Measurements from ENCODE around the gene KATNIP. TPM values are rescaled to one million over a fixed set of nuclear protein-coding genes. Genes with fewer than 3 reads are reported as not detected.

The KATNIP gene
- polyA plus RNA-seq, 1 donor (not counting 4 experiments of a cell fraction or from before 2014, with no cell fraction given), result 19.0 TPM

GRCh38 chr16:27520982-27521673, 28.8 kb upstream of the KATNIP start:
- dilution Hi-C loops (cut with MboI; ENCODE audit: extremely low pct_ligation_motif_present, low sequenced_read_pairs), result no loop called here
- no peak overlapping the region for H3K27ac ChIP-seq (ENCODE audit: control insufficient read depth, insufficient read depth, low read length)
- H3K4me3 ChIP-seq (ENCODE audit: control insufficient read depth in 2 of 3, extremely low read depth in 1 of 3, insufficient read depth in 2 of 3, low read depth in 1 of 3, low read length in 3 of 3), result no peak overlapping the region
- H3K9me1 ChIP-seq (ENCODE audit: control insufficient read depth, extremely low read depth, insufficient read depth, low read length), result peaks cover 4% of the 10 kb centered on the region
- DNase-seq (ENCODE audit: low read depth, low spot score), result no peak
- peaks cover 3 to 22% of the 10 kb centered on the region in 2 experiments for H3K36me3 ChIP-seq (ENCODE audit: control insufficient read depth in 2 of 2, extremely low read depth in 1 of 2, insufficient read depth in 2 of 2, low read length in 2 of 2)
- no peaks in the 10 kb centered on the region for H3K79me2 ChIP-seq (ENCODE audit: control insufficient read depth, insufficient read depth, low read length)
- no peaks in the 10 kb centered on the region for H3K4me1 ChIP-seq (ENCODE audit: control insufficient read depth, extremely low read depth, insufficient read depth, low read length)
- H3K9me3 ChIP-seq (ENCODE audit: control insufficient read depth, low read depth, low read length), result no peaks in the 10 kb centered on the region
- no peaks in the 10 kb centered on the region for H3K27me3 ChIP-seq (ENCODE audit: control insufficient read depth, extremely low read depth, insufficient read depth, low read length)
- FAIRE-seq, result no peak
- no peak overlapping the region for H2AFZ ChIP-seq (ENCODE audit: control insufficient read depth, low read length)
- TF ChIP-seq EZH2 (IDR thresholded peaks at IDR 0.05; ENCODE audit: low read length), result no peak
- TF ChIP-seq CTCF (optimal IDR thresholded peaks at IDR 0.05 in 1 of 3, IDR thresholded peaks at IDR 0.05 in 1 of 3, conservative IDR thresholded peaks at IDR 0.05 in 1 of 3; ENCODE audit: extremely low read depth in 1 of 3, insufficient read depth in 2 of 3, low read length in 3 of 3), result no peak
- no peak overlapping the region for H3K9ac ChIP-seq (ENCODE audit: control insufficient read depth, extremely low read depth, insufficient read depth, low read length)
- no peak overlapping the region for H3K4me2 ChIP-seq (ENCODE audit: control insufficient read depth, extremely low read depth, insufficient read depth, low read depth, low read length)
- H4K20me1 ChIP-seq (ENCODE audit: control insufficient read depth, extremely low read depth, insufficient read depth, low read length), result no peaks in the 10 kb centered on the region

- no peaks in the 10 kb centered on the region for H4K20me1 ChIP-seq (ENCODE audit: control insufficient read depth, extremely low read depth, insufficient read depth, low read length)
- H3K36me3 ChIP-seq (ENCODE audit: control insufficient read depth in 2 of 2, extremely low read depth in 1 of 2, insufficient read depth in 2 of 2, low read length in 2 of 2), result peaks cover 5 to 22% of the 10 kb centered on the region in 2 experiments
- H2AFZ ChIP-seq (ENCODE audit: control insufficient read depth, low read length), result no peak overlapping the region
- no peak overlapping the region for H3K9ac ChIP-seq (ENCODE audit: control insufficient read depth, extremely low read depth, insufficient read depth, low read length)
- DNase-seq (ENCODE audit: low read depth, low spot score), result no peak
- H3K27ac ChIP-seq (ENCODE audit: control insufficient read depth, insufficient read depth, low read length), result no peak overlapping the region
- H3K9me3 ChIP-seq (ENCODE audit: control insufficient read depth, low read depth, low read length), result no peaks in the 10 kb centered on the region
- H3K9me1 ChIP-seq (ENCODE audit: control insufficient read depth, extremely low read depth, insufficient read depth, low read length), result peaks cover 4% of the 10 kb centered on the region
- no peaks in the 10 kb centered on the region for H3K27me3 ChIP-seq (ENCODE audit: control insufficient read depth, extremely low read depth, insufficient read depth, low read length)
- no peak overlapping the region for H3K4me2 ChIP-seq (ENCODE audit: control insufficient read depth, extremely low read depth, insufficient read depth, low read depth, low read length)
- dilution Hi-C loops (cut with MboI; ENCODE audit: extremely low pct_ligation_motif_present, low sequenced_read_pairs), result no loop called here
- TF ChIP-seq CTCF (optimal IDR thresholded peaks at IDR 0.05 in 1 of 3, IDR thresholded peaks at IDR 0.05 in 1 of 3, conservative IDR thresholded peaks at IDR 0.05 in 1 of 3; ENCODE audit: extremely low read depth in 1 of 3, insufficient read depth in 2 of 3, low read length in 3 of 3) (no peak), EZH2 (IDR thresholded peaks at IDR 0.05; ENCODE audit: low read length) (no peak)
- H3K4me3 ChIP-seq (ENCODE audit: control insufficient read depth in 2 of 3, extremely low read depth in 1 of 3, insufficient read depth in 2 of 3, low read depth in 1 of 3, low read length in 3 of 3), result no peak overlapping the region
- FAIRE-seq, result no peak
- H3K4me1 ChIP-seq (ENCODE audit: control insufficient read depth, extremely low read depth, insufficient read depth, low read length), result no peaks in the 10 kb centered on the region
- H3K79me2 ChIP-seq (ENCODE audit: control insufficient read depth, insufficient read depth, low read length), result no peaks in the 10 kb centered on the region
Measured at GRCh38 chr16:27522173-27522707, 27.7 kb upstream of the KATNIP start.
